AG10803 (cell line): ENCODE results near the gene CALR3.

Source experiments
- DNase-seq: peaks from one replicate; pipeline ENCODE4 v3.0.0; 2010; ENCODE audit warnings: low read depth
- H3K4me3 ChIP-seq: 2 replicates; pipeline ENCODE4 v1.5.1; 2011; ENCODE audit warnings: mild to moderate bottlenecking, low read length, control low read depth
- TF ChIP-seq, protein P1 (sequence below): conservative IDR thresholded peaks from 2 replicates; pipeline ENCODE4 v1.5.1; 2011; ENCODE audit warnings: mild to moderate bottlenecking, low read length, control low read depth, inconsistent platforms

CALR3 gene

DNA sequence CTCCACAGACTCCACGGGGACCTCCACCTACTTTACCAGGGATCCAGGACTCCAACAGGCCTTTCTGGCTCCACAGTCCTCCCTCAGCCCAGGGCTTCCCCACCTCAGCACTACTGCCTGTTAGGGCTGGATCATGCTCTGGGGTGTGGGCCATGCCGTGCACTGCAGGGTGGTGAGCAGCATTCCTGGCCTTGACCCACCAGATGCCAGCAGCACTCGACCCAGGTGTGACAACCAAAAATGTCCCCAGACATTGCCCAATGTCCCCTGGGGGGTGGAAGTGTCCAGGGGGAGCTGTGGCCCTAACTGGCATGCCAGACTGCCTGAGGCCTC, 66.2 kb downstream of the CALR3 start:
- DNase-seq: no peak
- no peak overlapping the region for H3K4me3 ChIP-seq
- TF ChIP-seq, protein P1, sequence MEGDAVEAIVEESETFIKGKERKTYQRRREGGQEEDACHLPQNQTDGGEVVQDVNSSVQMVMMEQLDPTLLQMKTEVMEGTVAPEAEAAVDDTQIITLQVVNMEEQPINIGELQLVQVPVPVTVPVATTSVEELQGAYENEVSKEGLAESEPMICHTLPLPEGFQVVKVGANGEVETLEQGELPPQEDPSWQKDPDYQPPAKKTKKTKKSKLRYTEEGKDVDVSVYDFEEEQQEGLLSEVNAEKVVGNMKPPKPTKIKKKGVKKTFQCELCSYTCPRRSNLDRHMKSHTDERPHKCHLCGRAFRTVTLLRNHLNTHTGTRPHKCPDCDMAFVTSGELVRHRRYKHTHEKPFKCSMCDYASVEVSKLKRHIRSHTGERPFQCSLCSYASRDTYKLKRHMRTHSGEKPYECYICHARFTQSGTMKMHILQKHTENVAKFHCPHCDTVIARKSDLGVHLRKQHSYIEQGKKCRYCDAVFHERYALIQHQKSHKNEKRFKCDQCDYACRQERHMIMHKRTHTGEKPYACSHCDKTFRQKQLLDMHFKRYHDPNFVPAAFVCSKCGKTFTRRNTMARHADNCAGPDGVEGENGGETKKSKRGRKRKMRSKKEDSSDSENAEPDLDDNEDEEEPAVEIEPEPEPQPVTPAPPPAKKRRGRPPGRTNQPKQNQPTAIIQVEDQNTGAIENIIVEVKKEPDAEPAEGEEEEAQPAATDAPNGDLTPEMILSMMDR: no peak

DNA sequence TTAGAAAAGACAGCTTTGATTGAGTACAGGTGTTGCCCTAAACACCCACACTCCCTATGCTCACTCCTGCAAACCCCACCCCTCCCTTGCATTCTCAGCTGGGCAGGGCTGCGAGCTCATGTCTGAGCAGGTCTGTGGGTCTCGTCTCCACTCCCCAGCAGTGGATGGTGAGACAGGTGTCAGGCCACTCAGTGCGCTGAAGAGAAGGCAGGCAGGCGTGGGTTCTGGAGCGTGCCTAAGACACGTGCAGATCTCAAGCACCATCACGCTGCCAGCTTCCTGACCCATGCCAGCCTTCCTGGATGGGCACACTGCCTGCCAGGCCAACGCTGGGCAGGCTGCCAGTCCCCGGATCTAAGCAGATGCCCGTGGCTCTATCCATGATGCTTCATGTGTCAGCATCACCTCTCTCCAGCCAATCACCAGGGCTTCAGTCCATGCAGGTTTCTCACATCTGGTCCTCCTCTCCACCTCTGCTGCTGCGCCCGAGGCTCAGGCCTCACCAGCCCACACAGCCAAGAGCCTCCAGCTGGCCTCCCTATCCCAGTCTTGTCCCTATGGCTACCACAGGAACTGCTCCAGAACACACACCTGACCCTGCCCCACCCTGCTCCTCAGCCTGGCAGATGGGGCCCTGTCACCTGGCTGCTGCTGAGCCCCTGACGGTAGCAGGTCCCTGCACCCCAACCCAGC, 66.8 kb downstream of the CALR3 start:
- DNase-seq: no peak
- H3K4me3 ChIP-seq: no peak overlapping the region
- TF ChIP-seq, protein P1: no peak
